PFSK-1 (cell line): ENCODE measurements around the gene RYR1.

Experiments used
- POLR2AphosphoS5 ChIP-seq: IDR thresholded peaks from 2 replicates; pipeline ENCODE4 v1.6.1; 2012; ENCODE audit warnings: low read depth, mild to moderate bottlenecking, control low read depth, low read length, moderate library complexity
- REST ChIP-seq, 2 experiments: IDR thresholded peaks; 2 replicates each; pipeline versions ENCODE4 v1.6.1 to v1.8.0; 2011 to 2012; ENCODE audit warnings: low read depth in 2 of 2, low read length in 2 of 2, control low read depth in 1 of 2, inconsistent platforms in 1 of 2, mild to moderate bottlenecking in 1 of 2, moderate library complexity in 1 of 2; ENCODE audit not compliant: insufficient read depth in 1 of 2

DNA sequence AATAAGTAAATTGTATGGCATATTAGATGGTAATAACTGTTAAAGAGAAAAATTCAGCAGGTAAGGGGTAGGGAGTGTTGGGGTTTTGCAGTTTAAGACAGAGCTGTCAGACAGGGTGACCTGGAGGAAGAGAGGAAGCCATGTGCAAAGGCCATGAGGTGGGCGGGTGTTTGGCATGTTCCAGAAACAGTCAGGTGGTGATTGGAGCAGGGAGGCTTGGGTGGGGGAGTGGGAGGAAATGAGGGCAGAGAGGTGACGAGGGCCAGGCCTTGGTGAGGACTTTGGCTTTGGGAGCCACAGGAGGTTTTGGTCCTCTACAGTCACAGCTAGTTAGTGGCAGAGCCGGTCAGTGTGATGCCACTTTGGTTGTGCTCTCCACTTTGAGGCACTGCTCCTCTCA lies 20.1 kb downstream of the RYR1 start:
- TF ChIP-seq POLR2AphosphoS5 = no peak
- no peak for TF ChIP-seq REST (IDR thresholded peaks at IDR 0.05; ENCODE audit: insufficient read depth in 1 of 2, low read depth in 2 of 2, low read length in 2 of 2)
